ENCODE results near the gene TBC1D25.
"Not testable (repeated sequence)": the region's sequence is repeated elsewhere in the genome, so short reads cannot be mapped to it uniquely, and the experiment has no call there.

The TBC1D25 gene

DNA sequence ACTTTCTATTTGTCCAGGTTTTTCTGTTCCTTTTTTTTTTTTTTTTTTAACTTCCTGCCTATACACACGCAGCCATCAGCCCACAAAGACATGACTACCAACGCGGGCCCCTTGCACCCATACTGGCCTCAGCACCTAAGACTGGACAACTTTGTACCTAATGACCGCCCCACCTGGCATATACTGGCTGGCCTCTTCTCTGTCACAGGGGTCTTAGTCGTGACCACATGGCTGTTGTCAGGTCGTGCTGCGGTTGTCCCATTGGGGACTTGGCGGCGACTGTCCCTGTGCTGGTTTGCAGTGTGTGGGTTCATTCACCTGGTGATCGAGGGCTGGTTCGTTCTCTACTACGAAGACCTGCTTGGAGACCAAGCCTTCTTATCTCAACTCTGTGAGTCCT is 15.8 kb upstream of the TBC1D25 start:
- Histone ChIP-seq H3K9me3 (ENCODE audit: insufficient read depth, low read depth, low read length) (no peaks in the 10 kb centered on the region), H3K9me2 (replicated peaks; ENCODE audit: low read depth, low read length) (no peaks in the 10 kb centered on the region), H3K4me3 (ENCODE audit: low read length, poor library complexity, severe bottlenecking) (peak overlapping the region; percentile 89), H3K79me2 (ENCODE audit: insufficient read depth, low read length) (peaks cover 46% of the 10 kb centered on the region), H3F3A (ENCODE audit: low read depth) (peaks cover 4% of the 10 kb centered on the region; the same call in 1 of the 2 replicates), H3K4me2 (ENCODE audit: low read depth, low read length, poor library complexity, severe bottlenecking) (peak overlapping the region; percentile 88), H3K27me3 (ENCODE audit: insufficient read depth, low read length, poor library complexity, severe bottlenecking) (no peaks in the 10 kb centered on the region), H3K9ac (ENCODE audit: low read depth, low read length, poor library complexity, severe bottlenecking) (peak overlapping the region; percentile 93), H2AFZ (ENCODE audit: low read length) (no peak overlapping the region), H4K20me1 (ENCODE audit: insufficient read depth, low read length, poor library complexity, severe bottlenecking) (peaks cover 9% of the 10 kb centered on the region), H3K4me1 (ENCODE audit: insufficient read depth, low read length, poor library complexity, severe bottlenecking) (peaks cover 29% of the 10 kb centered on the region), H3K36me3 (ENCODE audit: insufficient read depth, low read length) (peaks cover 22% of the 10 kb centered on the region; the same call in 1 of the 2 replicates)
- TF ChIP-seq, protein P1, sequence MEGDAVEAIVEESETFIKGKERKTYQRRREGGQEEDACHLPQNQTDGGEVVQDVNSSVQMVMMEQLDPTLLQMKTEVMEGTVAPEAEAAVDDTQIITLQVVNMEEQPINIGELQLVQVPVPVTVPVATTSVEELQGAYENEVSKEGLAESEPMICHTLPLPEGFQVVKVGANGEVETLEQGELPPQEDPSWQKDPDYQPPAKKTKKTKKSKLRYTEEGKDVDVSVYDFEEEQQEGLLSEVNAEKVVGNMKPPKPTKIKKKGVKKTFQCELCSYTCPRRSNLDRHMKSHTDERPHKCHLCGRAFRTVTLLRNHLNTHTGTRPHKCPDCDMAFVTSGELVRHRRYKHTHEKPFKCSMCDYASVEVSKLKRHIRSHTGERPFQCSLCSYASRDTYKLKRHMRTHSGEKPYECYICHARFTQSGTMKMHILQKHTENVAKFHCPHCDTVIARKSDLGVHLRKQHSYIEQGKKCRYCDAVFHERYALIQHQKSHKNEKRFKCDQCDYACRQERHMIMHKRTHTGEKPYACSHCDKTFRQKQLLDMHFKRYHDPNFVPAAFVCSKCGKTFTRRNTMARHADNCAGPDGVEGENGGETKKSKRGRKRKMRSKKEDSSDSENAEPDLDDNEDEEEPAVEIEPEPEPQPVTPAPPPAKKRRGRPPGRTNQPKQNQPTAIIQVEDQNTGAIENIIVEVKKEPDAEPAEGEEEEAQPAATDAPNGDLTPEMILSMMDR (conservative IDR thresholded peaks at IDR 0.05; ENCODE audit: low read length) = no peak
- TF ChIP-seq EZH2phosphoT487 (IDR thresholded peaks at IDR 0.05; ENCODE audit: borderline replicate concordance) = no peak

DNA sequence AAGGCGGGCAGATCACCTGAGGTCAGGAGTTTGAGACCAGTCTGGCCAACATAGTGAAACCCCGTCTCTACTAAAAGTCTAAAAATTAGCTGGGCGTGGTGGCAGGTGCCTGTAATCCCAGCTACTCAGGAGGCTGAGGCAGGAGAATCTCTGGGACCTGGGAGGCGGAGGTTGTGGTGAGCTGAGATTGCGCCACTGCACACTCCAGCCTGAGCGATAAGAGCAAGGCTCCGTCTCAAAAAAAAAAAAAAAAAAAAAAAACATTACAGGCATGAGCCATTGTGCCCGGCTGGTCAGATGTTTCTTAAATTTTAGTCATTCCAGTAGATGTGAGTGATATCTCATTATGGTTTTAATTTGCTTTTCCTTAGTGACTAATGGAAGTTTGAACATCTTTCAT is 13.7 kb upstream of the TBC1D25 start:
- H3K9me2 ChIP-seq (replicated peaks; ENCODE audit: low read depth, low read length); H2AFZ ChIP-seq (ENCODE audit: low read length); H3F3A ChIP-seq (ENCODE audit: low read depth); H4K20me1 ChIP-seq (ENCODE audit: insufficient read depth, low read length, poor library complexity, severe bottlenecking); H3K9me3 ChIP-seq (ENCODE audit: insufficient read depth, low read depth, low read length); H3K27me3 ChIP-seq (ENCODE audit: insufficient read depth, low read length, poor library complexity, severe bottlenecking): not testable (repeated sequence)
- Histone ChIP-seq H3K79me2 (ENCODE audit: insufficient read depth, low read length) (peaks cover 46% of the 10 kb centered on the region), H3K4me1 (ENCODE audit: insufficient read depth, low read length, poor library complexity, severe bottlenecking) (peaks cover 13% of the 10 kb centered on the region), H3K4me3 (ENCODE audit: low read length, poor library complexity, severe bottlenecking) (peak overlapping the region; percentile 58), H3K4me2 (ENCODE audit: low read depth, low read length, poor library complexity, severe bottlenecking) (peak overlapping the region; percentile 67), H3K36me3 (ENCODE audit: insufficient read depth, low read length) (peaks cover 25% of the 10 kb centered on the region; the same call in 1 of the 2 replicates), H3K9ac (ENCODE audit: low read depth, low read length, poor library complexity, severe bottlenecking) (peak overlapping the region; percentile 27)

DNA sequence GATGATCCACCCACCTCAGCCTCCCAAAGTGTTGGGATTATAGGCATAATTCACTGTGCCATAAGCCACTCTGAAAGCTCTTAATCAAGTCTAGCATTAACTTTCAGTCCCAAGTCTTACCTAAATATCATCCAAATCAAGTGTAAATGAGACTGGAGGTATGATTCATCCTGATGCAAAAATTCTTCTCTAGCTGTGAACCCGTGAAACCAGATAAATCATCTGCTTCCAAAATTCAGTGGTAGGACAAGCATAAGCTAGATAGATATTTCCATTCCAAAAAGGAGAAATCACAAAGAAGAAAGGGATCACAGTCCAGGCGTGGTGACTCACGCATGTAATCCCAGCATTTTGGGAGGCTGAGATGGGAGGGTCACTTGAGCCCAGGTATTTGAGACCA is 8.8 kb upstream of the TBC1D25 start:
- Histone ChIP-seq H3F3A (ENCODE audit: low read depth) (no peaks in the 10 kb centered on the region), H2AFZ (ENCODE audit: low read length) (no peak overlapping the region), H3K9me3 (ENCODE audit: insufficient read depth, low read depth, low read length) (no peaks in the 10 kb centered on the region), H3K27me3 (ENCODE audit: insufficient read depth, low read length, poor library complexity, severe bottlenecking) (no peaks in the 10 kb centered on the region), H3K4me3 (ENCODE audit: low read length, poor library complexity, severe bottlenecking) (no peak overlapping the region), H3K4me2 (ENCODE audit: low read depth, low read length, poor library complexity, severe bottlenecking) (no peak overlapping the region), H3K9ac (ENCODE audit: low read depth, low read length, poor library complexity, severe bottlenecking) (no peak overlapping the region), H3K36me3 (ENCODE audit: insufficient read depth, low read length) (peaks cover 25% of the 10 kb centered on the region; the same call in 1 of the 2 replicates), H4K20me1 (ENCODE audit: insufficient read depth, low read length, poor library complexity, severe bottlenecking) (no peaks in the 10 kb centered on the region), H3K4me1 (ENCODE audit: insufficient read depth, low read length, poor library complexity, severe bottlenecking) (peaks cover 3% of the 10 kb centered on the region), H3K9me2 (replicated peaks; ENCODE audit: low read depth, low read length) (no peaks in the 10 kb centered on the region), H3K79me2 (ENCODE audit: insufficient read depth, low read length) (peaks cover 10% of the 10 kb centered on the region; the same call in 1 of the 2 replicates)
- TF ChIP-seq EZH2phosphoT487 (IDR thresholded peaks at IDR 0.05; ENCODE audit: borderline replicate concordance) = no peak
- TF ChIP-seq, protein P1 (conservative IDR thresholded peaks at IDR 0.05; ENCODE audit: low read length) = no peak

DNA sequence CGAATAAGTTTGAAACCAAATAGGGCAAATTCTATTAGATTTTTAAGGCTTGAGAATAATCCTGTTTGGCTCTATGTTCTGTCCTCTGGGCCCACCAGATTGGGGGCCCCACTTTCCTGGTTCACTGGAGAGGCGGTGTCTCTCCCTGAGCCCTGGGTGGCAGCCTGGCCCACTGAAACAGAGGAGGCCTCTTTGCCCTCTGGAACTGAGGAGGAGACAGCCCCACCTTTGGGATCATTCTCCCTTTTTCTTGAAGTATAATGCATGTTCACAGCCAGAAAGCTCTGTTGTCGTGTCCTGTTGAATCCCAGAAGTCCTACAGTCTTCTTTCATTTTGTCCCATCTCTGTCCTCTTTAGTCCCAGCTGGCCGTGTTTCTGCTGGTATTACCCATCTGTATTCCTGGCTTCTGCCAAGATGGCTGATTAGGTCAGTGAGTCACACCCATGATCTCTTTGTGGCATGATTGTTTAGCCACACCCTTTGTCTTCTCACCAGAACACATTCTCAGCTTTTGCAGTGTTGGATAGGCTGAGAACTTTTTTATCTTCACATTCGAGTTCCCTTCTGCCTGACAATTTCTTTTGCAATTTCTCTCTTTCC is 8.1 kb upstream of the TBC1D25 start:
- H3K36me3 ChIP-seq (ENCODE audit: insufficient read depth, low read length) = peaks cover 21% of the 10 kb centered on the region; the same call in 1 of the 2 replicates
- no peaks in the 10 kb centered on the region for H3K9me2 ChIP-seq (replicated peaks; ENCODE audit: low read depth, low read length)
- no peaks in the 10 kb centered on the region for H3F3A ChIP-seq (ENCODE audit: low read depth)
- no peaks in the 10 kb centered on the region for H3K27me3 ChIP-seq (ENCODE audit: insufficient read depth, low read length, poor library complexity, severe bottlenecking)
- H2AFZ ChIP-seq (ENCODE audit: low read length) = no peak overlapping the region
- no peak for TF ChIP-seq EZH2phosphoT487 (IDR thresholded peaks at IDR 0.05; ENCODE audit: borderline replicate concordance)
- TF ChIP-seq, protein P1 (conservative IDR thresholded peaks at IDR 0.05; ENCODE audit: low read length) = no peak
- H3K9ac ChIP-seq (ENCODE audit: low read depth, low read length, poor library complexity, severe bottlenecking) = no peak overlapping the region
- no peak overlapping the region for H3K4me2 ChIP-seq (ENCODE audit: low read depth, low read length, poor library complexity, severe bottlenecking)
- no peaks in the 10 kb centered on the region for H3K9me3 ChIP-seq (ENCODE audit: insufficient read depth, low read depth, low read length)
- H3K4me3 ChIP-seq (ENCODE audit: low read length, poor library complexity, severe bottlenecking) = no peak overlapping the region
- H3K79me2 ChIP-seq (ENCODE audit: insufficient read depth, low read length) = peaks cover 3% of the 10 kb centered on the region; the same call in 1 of the 2 replicates
- no peaks in the 10 kb centered on the region for H4K20me1 ChIP-seq (ENCODE audit: insufficient read depth, low read length, poor library complexity, severe bottlenecking)
- H3K4me1 ChIP-seq (ENCODE audit: insufficient read depth, low read length, poor library complexity, severe bottlenecking) = peaks cover 2% of the 10 kb centered on the region
